ENCODE data around the gene MRO. TPM values are rescaled to one million over a fixed set of nuclear protein-coding genes. Genes with fewer than 3 reads are reported as not detected.

The MRO gene
- total RNA-seq, 2 donors from 2014 or later, result 2.1 to 2.6 TPM

DNA sequence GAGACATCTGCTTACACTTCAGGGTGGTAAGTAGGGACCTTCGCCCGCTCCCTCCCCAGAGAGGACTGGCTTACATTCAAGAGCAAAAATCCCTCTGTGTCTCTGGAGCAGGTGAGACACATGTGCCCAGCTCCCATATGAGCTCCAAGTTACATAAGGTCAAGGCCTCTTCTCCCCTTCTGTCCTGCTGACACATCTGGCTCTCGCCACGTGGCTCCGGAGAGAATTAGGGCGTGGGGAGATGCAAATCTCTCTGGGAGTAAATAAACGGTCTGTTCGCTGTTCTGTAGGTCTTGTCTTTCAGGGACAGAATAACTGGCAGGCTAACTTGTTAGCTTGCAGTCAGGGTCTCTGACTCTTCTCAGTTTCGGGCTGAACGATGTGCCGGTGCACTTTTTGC lies 16.2 kb downstream of the MRO start:
- Histone ChIP-seq H3K4me3 (no peak overlapping the region), H3K36me3 (no peaks in the 10 kb centered on the region), H3K4me1 (no peaks in the 10 kb centered on the region), H3K9me3 (no peaks in the 10 kb centered on the region), H3K27me3 (no peaks in the 10 kb centered on the region), H3K27ac (no peak overlapping the region)
- DNase-seq (ENCODE audit: low spot score), result no peak
- TF ChIP-seq, protein P1, sequence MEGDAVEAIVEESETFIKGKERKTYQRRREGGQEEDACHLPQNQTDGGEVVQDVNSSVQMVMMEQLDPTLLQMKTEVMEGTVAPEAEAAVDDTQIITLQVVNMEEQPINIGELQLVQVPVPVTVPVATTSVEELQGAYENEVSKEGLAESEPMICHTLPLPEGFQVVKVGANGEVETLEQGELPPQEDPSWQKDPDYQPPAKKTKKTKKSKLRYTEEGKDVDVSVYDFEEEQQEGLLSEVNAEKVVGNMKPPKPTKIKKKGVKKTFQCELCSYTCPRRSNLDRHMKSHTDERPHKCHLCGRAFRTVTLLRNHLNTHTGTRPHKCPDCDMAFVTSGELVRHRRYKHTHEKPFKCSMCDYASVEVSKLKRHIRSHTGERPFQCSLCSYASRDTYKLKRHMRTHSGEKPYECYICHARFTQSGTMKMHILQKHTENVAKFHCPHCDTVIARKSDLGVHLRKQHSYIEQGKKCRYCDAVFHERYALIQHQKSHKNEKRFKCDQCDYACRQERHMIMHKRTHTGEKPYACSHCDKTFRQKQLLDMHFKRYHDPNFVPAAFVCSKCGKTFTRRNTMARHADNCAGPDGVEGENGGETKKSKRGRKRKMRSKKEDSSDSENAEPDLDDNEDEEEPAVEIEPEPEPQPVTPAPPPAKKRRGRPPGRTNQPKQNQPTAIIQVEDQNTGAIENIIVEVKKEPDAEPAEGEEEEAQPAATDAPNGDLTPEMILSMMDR (IDR thresholded peaks at IDR 0.05), result no peak

DNA sequence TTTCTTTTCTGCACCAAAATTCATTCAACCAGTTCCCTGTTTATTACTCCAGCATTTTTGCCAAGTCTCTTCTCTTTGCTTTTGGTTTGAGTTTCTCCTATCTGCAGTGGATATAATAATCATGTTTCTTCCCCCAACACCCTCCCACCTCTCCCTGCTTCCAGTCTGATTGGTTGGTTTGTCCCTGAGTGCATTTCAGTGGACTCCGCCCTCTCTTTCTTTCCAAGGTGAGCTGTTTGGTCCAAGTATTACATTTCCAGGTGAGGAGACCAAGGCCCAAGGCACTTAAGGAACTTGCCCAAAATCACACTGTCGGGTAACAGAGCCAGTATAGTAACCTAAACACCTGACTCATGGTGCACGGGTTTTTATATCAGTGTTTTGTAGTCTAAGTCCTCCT lies 17.7 kb downstream of the MRO start:
- Histone ChIP-seq H3K27ac (no peak overlapping the region), H3K4me1 (no peaks in the 10 kb centered on the region), H3K4me3 (no peak overlapping the region), H3K36me3 (no peaks in the 10 kb centered on the region), H3K9me3 (no peaks in the 10 kb centered on the region), H3K27me3 (no peaks in the 10 kb centered on the region)
- no peak for DNase-seq (ENCODE audit: low spot score)
- TF ChIP-seq, protein P1 (IDR thresholded peaks at IDR 0.05), result no peak

DNA sequence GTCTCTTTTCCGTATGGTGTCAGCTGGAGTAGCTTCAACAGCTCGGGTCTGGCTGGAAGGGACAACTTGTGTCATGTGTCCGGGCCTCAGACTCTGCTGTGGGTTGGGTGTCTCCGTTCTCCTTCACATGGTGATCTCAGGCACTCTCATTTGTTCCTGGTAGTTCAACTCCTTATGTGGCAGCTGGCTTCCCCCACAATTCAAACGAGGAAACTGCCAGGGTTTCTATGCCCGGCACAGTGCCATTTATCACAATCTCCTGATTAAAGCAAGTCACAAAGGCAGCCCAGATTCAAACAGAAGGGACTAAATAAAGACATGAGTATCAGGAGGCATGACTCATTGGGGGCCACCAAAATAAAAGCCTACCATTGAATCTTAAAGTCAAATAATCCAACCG lies 22.7 kb downstream of the MRO start:
- Histone ChIP-seq H3K4me3 (no peak overlapping the region), H3K9me3 (no peaks in the 10 kb centered on the region), H3K27ac (peak overlapping the region in 1 of 2 donors; percentile 53), H3K27me3 (no peaks in the 10 kb centered on the region), H3K36me3 (no peaks in the 10 kb centered on the region), H3K4me1 (no peaks in the 10 kb centered on the region)
- TF ChIP-seq, protein P1 (IDR thresholded peaks at IDR 0.05), result no peak
- no peak for DNase-seq (ENCODE audit: low spot score)

DNA sequence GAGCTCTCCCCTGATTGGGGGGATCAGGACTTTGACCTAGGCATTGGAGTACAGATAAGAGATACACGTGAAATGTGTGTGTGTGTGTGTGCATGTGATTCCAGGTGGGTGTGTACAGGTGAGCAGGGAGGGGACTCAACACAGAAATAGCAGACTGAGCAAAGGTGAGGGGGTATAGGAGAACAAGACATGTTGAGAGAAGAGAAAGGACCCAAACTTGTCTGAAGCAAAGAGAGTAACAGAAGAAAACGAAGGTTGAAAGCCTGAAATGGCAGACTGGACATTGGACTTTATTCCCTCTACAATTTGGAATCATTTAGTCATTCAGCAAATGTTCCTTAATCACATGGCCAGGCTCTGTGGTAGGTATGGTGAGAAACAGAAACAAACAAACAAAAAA lies 23.3 kb downstream of the MRO start:
- Histone ChIP-seq H3K4me1 (no peaks in the 10 kb centered on the region), H3K27ac (no peak overlapping the region), H3K27me3 (no peaks in the 10 kb centered on the region), H3K36me3 (no peaks in the 10 kb centered on the region), H3K9me3 (no peaks in the 10 kb centered on the region), H3K4me3 (no peak overlapping the region)
- TF ChIP-seq, protein P1 (IDR thresholded peaks at IDR 0.05), result no peak
- no peak for DNase-seq (ENCODE audit: low spot score)

DNA sequence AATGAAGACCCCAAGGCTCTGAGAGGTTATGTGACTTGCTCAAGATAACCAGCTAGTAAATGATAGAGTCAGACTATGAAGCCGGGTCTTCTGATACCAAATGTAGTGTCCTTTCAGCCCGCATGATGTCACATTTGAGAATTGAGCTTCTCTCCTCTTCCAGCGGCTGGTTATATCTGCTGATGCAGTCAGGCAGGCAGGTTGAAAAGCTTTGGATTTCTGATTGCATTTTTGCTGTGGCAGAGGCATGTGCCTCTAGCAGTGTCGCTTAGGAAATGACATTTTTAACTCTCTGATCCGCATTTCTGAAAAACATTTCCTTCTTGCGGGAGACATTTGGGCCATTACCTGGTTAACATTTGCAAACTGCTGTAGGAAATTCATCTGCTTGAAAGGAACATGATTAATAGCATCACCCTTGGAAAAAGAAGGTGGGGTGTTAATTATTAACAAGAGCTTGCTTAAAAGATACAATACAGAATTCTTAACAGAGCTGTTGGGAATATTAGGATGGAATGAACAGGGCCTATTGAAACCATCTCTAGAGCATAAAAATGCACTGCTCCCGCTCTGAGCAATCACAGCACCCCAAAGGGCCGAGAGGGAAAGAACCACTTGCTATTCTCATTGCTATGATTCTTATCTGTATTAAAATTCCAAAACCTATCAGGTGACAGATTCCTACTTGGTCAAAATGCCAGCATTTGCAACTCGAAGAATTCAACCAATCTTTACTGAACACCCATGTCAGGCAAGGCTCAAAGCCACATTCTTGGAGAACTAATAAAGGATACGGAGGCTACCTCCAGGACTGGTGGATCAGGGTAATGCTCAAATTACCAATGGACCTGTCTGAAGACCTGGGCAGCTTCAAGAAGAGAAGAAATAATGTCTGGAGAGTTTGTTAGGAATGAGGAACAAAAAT lies 25.9 kb downstream of the MRO start:
- Histone ChIP-seq H3K27me3 (no peaks in the 10 kb centered on the region), H3K4me3 (no peak overlapping the region), H3K36me3 (no peaks in the 10 kb centered on the region), H3K9me3 (no peaks in the 10 kb centered on the region), H3K4me1 (no peaks in the 10 kb centered on the region), H3K27ac (no peak overlapping the region)
- DNase-seq (ENCODE audit: low spot score), result no peak
- TF ChIP-seq, protein P1 (IDR thresholded peaks at IDR 0.05), result no peak
